PC-3 (cell line): ENCODE results near the gene DTNB.
"Not testable (repeated sequence)": the region's sequence is repeated elsewhere in the genome, so short reads cannot be mapped to it uniquely, and the experiment has no call there.

ENCODE experiments used
- CTCF ChIP-seq: fragments of 300-600 bp; sonication (generic); conservative IDR thresholded peaks from 2 replicates; pipeline ENCODE4 v1.5.1; 2017; ENCODE audit warnings: antibody characterized with exemption, low read depth, mild to moderate bottlenecking, low read length
- EZH2phosphoT487 ChIP-seq: fragments of 300-600 bp; sonication (generic); IDR thresholded peaks from 2 replicates; pipeline ENCODE4 v1.6.1; 2018; ENCODE audit warnings: mild to moderate bottlenecking, antibody characterized with exemption, low read length, borderline replicate concordance

DNA sequence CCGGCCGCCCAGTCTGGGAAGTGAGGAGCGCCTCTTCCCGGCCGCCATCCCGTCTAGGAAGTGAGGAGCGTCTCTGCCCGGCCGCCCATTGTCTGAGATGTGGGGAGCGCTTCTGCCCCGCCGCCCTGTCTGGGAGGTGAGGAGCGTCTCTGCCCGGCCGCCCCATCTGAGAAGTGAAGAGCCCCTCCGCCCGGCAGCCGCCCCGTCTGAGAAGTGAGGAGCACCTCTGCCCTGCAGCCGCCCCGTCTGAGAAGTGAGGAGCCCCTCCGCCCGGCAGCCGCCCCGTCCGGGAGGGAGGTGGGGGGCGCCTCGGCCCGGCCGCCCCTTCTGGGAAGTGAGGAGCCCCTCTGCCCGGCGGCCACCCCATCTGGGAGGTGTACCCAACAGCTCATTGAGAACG, 32.2 kb upstream of the DTNB start:
- not testable (repeated sequence) for TF ChIP-seq CTCF, EZH2phosphoT487
